HG03196 (cell line): Measurements from ENCODE around the gene LATS2.

Experiments used
- ATAC-seq: cut with Tn5 transposase; IDR thresholded peaks from one replicate; pipeline ENCODE4 v1.9.1; 2021; ENCODE audit not compliant: unreplicated experiment

The LATS2 gene

DNA sequence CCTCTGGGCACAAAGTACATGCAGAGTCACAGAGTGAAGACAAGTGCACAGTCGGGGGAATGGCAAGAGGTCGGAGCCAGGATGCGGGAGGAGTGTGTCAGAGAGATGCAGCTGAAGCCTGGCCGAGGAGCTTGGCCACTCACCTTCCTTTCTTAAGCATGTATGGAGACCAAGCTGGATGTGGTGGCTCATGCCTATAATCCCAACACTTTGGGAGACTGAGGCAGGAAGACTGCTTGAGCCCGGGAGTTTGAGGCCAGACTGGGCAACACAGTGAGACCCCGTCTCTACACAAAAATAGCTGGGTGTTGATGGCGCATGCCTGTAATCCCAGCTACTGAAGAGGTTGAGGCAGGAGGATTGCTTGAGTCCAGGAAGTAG, 67.0 kb downstream of the LATS2 start:
- ATAC-seq: no peak

DNA sequence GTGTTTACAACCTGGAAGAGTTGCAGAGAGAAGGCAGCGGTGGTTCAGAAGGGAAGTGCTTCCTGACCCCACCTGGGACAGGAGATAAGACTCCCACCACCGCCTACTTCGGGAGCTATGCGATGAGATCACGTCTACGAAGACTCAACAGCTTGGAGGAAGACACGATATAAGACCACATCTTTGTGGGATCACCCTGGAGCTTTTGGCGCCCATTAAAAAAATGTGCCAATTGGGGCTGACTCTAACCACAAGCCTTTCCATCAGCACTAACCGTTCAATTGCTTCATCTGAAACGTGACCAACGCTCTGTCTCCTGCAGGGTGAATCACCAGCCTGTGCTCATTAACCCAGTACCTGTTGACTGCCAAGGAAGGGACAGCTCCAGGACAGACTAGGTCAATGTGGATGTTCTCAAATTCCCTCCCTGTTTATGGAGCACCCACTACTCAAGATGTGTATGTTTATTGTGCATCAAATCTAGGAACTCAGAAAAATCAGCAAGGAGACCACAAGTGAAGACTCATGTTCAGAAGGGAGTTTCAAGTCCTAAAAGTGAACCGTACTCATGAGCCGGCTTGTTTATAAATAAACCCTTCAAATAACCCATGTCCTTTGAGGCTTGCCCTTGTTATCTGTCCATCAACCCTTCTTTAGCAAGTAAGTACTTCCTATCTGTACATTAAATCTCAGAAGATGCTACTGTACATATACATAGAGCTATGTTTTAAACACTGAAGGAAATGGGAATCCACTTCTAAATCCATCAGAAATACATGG, 67.5 kb downstream of the LATS2 start:
- no peak for ATAC-seq

DNA sequence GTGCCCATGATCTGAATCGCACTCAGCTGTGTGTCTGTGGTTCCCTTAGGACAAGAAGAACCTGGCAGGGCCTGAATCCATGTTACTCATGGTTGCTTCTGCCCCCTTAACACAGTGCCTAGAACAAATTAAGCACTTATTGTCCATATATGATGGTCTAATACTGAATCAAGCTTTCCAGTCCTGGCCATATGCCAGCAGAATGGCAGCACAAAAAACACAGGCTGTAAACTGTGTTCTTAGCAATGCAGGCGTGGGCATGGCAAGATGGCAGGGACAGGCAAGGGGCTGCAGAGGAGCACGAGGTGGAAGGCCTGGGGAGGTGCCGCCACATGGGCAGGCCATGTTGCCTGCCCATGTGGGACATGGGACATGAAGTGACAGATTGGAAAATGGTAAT, 68.2 kb downstream of the LATS2 start:
- ATAC-seq: no peak

DNA sequence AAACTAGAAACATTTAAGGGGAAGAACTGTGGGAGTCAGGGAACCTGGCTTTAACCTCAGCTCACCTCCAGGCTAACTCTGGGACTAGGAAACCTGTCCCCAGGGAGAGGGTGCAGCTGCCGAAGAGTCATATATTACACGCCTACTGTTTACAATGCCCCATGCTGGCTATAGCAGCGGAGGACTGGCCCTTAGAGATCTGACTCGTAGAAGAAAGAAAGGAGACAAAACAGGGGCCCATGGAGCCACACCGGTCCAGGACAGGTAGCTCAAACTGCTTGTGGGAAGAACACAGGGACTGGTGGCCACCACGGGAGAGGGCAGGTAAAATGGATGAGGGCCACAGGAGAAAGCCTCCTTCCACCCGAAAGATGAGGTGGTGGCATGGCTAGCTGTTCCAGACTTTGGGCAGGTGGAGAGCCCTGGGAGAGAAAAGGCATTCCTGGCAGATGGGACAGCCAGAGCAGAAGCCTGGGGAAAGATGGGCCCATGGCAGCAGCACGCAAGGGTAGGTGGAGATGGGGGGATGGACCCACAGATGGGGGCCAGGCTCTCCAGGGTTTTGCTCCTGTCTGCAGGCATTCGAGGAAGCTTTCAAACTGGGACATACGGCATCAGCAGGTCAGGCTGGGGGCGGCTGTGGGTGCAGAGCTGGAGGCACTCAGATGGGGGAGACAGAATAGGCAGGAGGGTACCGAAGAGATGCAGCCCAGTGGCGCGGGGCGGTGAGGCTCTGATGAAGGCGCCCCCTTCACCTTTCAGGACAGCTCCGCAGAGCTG, 69.5 kb downstream of the LATS2 start:
- no peak for ATAC-seq

DNA sequence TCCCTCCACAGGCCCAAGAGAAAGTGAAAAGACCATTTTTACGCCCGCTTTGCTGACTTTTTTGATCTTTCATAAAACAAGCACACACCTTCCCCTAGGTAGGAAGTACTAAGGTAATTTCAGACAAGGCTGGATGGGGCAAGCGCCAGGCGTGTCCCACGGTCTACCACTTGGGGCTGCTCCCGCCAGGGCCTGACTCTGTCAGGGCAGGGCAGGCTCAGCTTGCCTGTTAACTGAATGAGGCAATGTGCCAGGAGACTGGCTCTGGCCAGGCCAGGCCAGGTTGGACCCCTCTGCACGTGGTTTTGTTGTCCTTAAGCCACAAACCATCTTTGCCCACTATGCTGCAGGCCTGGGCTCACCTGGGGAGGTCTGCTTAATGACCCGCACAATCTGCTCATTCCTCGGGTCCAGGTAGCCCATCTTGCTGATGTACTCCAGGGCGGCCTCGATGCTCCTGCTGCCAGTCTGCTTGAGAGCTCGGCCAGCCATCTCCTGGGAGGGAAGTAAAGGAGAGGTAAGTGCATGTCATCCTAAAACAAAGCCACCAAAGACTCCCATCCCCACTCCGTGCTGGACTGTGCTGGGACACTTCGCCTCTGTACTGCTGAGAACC, 70.4 kb downstream of the LATS2 start:
- no peak for ATAC-seq

DNA sequence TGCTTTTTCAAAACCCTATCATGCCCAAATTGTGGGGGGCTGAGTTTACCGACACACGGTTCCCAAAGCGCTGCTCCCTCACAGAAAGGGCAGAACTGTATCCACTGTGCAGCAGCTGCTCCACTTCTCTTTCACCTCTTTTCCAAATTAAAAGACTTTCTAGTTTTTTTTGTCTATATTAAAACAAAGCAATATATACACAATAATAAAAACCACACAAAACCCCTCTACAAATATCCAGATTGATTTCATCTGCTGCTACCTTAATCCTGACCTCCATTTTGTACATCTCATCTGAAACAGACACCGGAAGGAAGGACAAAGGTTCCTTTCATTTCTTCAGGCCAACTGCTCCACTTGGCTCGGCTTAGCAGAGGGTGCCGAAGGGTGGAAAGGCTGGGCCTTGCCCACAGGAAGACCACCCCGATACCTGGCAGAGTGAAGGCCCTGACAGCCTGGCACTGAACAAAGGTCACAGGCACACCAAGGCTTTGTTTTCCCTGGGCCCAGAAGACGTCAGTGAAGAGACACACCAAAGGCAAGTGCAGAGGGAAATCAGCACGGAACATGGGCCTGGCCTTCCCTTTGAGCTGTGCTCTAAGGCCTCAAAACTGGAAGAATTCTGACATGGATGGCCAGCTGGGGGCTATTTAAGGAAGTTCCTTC, 71.6 kb downstream of the LATS2 start:
- ATAC-seq: no peak

DNA sequence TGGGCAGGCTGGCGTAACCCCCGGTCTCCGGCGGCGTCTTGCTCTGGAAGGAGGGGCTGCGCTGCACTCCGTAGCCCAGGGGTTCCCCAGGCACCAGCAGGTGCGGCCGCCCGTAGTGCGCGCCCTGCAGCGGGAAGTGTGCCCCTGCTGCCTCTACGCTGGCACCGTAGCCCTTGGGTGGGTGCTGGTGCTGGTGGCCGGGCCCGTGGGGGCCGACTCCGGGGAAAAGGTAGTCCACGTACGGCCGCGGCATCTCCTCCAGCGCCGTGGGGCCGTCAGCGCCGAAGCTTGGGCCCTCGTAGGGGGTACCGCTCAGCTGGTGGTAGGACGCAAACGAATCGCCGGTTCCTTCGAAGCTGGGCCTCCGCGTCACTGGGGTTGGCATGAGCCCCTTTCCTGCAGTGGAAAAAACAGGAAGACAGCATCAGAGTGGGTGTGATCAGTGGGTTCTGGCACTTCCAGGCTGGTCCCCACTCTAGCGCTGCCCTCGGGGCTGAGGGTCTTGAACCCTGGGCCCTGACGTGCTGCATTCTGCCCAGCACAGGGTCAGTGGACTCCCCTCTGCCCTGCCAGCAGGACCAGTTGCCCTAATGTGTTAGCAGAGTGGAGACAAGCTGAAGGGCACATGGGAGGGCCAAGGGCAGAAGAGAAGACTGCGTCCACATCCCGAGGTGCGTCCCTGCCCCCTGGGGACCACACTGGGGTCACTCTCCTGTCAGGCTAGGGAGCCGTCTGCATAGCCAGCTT, 72.3 kb downstream of the LATS2 start:
- ATAC-seq: no peak

DNA sequence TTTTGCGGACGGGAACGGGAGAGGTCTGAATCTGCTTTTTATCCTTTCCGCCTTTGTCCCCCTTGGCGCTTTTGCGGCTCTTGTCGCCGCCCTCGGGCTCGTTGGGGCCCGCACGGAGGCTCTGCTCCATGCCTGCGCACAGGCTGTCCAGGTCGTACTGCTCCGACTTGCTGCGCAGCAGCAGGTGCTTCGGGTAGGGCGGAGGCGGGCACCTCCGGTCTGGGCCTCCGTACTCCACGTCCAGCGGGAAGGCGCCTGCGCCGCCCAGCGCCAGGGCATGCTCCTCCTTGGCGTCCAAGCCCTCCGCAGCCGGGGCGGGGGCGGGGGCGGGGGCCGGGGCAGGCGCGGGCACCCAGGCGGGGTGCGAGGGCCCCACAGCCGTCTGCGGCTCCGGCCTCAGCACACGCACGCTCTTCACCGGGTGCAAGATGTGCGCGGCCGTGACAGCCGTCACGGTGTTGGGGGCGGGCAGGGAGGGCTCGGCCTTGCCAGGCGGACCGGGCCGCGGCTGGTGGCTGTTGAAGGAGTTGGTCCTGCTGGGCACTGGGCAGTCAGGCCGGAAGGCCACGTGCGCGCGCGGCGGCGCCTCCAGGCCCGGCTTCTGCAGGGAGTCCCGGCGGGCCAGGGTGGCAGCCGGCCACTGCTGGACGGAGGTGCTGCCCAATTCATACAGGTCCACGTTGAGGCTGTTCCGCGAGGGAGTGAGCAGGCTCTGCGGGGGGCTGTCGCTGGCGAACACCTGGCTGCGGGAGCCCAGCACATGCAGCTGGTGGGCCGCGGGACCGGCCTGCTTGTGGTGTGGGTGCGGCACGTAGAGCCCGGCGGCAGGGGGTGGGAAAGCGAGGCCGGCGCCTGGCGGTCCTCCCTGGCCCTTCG, 73.1 kb downstream of the LATS2 start:
- no peak for ATAC-seq

DNA sequence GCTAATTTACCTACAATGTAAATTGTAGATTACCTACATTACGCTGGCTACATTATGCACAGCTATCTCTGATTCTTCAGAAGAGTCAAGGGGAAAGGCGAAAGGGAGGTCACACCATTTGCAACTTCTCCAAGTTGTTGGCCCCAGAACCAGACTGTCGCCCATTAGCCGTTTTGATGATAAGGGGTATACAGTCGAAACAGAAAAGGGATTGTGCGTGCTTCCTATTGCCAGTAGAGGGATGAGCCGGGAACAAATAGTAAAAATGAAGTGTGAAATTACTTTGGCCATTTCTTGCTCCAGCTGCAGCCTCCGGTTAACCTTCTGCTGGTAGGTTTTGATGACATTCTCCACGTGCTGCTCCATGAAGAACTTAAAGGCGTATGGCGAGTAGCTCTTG, 73.8 kb downstream of the LATS2 start:
- no peak for ATAC-seq

DNA sequence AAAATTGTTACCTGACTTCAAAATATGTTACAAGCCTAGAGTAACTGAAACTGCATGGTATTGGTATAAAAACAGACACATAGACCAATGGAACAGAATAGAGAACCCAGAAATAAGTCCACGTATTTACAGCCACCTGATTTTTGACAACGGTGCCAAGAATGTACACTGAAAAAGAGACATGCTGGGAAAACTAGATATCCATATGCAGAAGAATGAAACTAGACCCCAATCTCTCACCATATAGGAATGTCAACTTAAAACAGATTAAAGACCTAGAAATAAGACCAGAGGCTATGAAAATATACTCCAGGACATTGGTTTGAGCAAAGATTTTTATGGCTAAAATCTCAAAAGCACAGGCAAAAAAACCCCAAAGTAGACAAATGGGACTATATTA, 76.5 kb downstream of the LATS2 start:
- ATAC-seq: no peak

DNA sequence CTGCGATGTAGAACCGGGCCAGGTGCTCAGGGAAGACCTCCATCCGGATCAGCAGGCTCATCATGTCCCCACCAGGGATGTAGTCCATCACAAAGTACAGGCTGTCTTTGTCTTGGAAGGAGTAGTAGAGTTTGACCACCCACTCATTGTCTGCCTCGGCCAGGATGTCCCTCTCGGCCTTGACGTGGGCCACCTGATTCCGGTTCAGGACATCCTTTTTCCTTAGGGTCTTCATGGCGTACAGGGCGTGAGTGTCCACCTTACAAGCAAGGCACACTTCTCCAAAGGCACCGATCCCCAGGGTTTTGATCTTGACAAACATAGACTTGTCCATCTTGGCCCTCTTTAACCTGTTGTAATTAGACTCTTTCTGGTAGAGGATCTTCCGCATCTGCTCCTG, 78.0 kb downstream of the LATS2 start:
- no peak for ATAC-seq

DNA sequence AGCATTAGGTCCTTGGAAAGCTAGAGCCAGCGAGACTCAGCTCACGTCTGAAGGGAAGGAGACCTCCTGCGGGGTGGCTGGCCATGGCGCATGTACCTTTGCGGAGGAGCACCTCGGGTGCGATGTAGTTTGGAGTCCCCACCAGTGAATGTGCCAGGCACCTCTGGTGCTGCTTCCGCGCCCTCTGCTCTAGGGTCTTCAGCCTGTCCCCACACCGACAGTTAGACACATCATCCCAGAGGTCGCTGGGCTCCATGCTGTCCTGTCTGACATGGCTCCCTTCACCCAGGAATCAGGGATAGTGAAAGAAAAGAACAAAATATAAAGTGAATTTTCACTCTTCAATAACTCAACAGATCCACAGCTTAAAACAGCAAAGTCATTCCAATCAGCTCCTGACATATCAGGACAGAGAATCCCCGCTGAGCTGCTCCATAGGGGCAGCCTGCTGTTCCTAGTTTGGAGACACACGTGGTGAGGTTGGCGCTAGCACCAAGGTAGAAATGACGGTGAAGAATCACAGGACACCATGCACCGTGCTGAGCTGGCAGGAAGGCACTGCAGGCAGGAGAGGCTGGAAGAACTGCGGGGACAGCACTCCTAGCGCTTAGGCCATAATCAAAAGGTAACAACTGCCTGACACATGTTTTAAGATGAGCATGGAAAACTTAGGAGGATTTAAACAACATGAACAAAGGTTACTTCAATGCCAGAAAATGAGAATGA, 79.9 kb downstream of the LATS2 start:
- ATAC-seq: no peak

DNA sequence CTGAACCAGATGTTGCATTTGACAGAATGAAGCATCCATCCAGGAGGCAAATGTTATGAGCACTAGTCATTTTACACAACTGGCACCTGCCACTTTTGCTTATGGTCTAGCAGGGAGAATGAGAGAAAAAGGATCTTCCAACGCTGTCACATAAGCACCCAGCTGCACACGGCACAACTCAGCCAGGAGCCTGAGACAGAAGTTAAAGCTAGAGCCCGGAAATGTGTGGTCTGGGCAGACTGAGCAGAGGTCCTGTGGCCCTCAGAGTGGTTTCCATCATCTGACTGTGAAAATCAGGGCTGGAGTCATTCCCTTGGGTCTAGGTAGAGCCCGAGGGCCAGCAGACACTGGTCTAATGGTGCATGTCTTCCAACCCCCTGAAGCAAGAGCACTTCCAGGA, 80.5 kb downstream of the LATS2 start:
- no peak for ATAC-seq

DNA sequence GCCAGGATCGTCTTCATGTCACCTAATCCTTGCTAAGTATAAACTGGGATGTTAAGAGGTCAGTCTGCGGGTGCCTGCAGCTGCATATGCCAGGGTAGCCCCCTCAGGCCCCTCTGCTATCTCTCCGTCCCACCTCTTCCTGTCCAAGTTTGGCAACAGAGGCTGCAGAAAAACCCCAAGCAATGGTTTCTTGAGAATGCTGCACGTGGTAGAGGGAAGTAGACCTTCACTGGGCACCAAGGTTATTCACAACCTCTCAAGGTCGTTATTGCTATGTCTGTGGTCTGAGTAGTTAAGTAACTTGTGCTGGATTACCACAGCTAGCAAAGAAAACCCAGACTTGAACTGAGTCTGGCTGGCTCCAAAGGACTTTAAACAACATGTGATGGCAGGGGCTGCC, 81.0 kb downstream of the LATS2 start:
- ATAC-seq: no peak

DNA sequence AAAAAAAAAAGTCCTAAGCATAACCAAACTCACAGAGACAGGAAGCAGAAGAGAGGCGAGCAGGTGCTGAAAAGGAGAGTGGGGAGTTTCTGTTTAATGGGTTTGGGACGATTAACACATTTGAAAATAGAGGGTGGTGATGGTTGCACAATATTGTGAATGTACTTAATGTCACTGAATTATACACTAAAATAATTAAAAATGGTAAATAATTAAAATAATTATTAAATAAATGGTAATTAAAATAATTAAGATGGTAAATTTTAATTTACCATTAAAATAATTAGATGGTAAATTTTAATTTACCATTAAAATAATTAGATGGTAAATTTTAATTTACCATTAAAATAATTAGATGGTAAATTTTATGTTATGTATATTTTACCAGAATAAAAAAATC, 84.0 kb downstream of the LATS2 start:
- no peak for ATAC-seq

DNA sequence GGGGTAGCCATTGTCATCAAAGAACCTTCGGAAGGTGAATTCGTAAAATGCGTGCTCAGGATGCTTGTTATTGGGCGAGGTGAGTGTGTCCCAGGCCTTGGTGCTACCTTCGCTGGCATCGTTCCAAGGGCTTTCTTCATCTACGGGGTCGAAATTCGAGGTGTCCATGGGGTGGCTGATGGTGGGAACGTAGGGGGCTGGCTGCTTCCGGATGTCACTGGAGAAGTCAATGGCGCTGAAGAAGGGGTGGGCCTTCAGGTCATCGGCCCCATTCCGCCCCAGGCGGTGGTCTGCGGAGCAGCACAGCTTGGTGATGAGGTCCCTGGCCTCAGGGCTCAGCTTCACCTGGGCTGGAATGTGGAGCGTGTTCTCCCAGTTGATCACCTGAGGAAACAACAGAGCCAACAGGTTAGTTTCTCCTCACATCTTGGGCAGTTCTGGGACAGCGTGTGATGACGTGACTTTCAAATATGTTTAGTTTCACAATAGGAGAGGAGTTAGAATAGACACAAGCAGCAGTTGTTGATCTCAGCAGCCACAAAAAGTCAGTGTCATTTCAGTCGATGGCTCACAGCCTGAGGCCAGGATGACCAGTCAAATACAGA, 86.3 kb downstream of the LATS2 start:
- no peak for ATAC-seq

DNA sequence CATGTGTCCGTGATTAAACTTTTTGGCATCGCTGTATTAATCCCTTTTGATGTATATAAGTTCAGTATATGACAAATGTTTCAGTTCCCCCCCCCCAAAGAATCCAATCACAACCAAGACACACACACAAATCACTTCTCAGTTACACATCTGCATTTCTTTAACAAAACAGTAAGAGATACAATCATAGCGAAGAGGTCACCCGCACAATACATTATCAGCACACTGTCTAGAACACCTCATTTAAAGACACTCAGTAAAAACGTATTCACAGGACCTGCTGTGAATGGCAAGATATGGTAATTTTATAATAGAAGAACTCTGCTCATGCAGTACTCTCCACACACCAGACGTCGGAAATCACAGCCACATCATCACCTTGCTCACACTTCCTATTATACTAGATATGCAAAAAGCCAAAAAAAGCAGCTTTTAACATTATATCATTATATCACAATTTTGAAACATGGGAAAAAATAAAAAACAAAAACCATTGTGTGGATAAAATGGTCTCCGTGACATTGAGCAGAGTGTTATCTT, 87.4 kb downstream of the LATS2 start:
- no peak for ATAC-seq

DNA sequence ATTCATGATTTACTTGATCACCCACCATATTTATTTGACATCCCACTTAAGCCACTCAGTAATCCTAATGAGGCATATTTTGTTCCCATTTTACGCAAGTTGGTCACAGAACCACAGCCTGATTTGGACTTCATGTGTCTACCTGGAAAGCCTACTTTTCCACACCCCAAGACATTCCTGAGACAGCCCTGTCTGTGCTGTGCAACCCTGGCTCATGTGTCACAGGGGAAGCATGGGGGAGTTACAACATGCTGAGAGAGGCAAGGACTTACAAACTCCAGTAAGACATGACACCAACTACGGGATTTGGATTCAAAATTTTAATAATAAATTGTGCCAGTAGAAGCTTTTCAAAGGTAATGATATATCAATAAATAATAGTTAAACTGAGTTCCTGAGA, 88.7 kb downstream of the LATS2 start:
- ATAC-seq: no peak

DNA sequence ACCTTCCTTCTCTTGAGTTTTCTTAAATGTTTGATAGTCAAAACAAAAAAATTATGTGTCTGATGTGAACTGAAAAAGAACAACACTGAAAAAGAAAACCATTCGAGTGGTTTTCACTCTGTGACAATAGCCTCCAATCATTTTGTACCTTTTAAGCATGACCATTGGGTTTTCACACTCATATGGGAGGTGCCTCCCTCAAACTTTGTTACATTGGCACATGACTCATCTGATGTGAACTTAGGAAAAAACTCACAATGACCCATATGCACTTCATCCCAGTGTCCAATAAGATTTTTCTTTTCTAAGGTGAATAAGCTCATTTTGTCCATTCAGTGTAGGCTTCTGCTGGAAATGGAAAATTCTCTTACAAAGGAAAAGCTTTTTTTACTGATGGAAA, 92.2 kb downstream of the LATS2 start:
- no peak for ATAC-seq
